Activated CD8-positive, alpha-beta T cell treated with anti-CD3 and anti-CD28 coated beads for 36 hours (primary cell): Measurements from ENCODE around the gene GIT1. TPM values are rescaled to one million over a fixed set of nuclear protein-coding genes. Genes with fewer than 3 reads are reported as not detected.
A peak's percentile ranks its signal among the peaks of the same experiment; 100 is the strongest.

ENCODE experiments used
- ATAC-seq: fragments of 200-7000 bp; cut with Tn5 transposase; one replicate; pipeline ENCODE4 v1.10.0; 2021; ENCODE audit warnings: mild to moderate bottlenecking, moderate library complexity
- CTCF ChIA-PET: fragments of 350-600 bp; sonication (Branson Sonifier 250); formaldehyde crosslinking; loops from one replicate; lab custom pipeline; 2021; ENCODE audit warnings: antibody characterized with exemption; lab: Charles Lee
- POLR2A ChIA-PET: fragments of 350-600 bp; sonication (Branson Sonifier 250); formaldehyde crosslinking; loops from one replicate; lab custom pipeline; 2021; ENCODE audit warnings: antibody characterized with exemption; lab: Charles Lee
- DNase-seq: peaks from one replicate; pipeline ENCODE4 v3.0.0-alpha.2; 2020
- H3K27ac Mint-ChIP-seq: one replicate; pipeline ENCODE4 v1.8.0; 2021; ENCODE audit warnings: mild to moderate bottlenecking, mixed read lengths
- H3K27me3 Mint-ChIP-seq: one replicate; pipeline ENCODE4 v1.8.0; 2021; ENCODE audit warnings: mixed read lengths
- H3K36me3 Mint-ChIP-seq: one replicate; pipeline ENCODE4 v1.8.0; 2021; ENCODE audit warnings: low read depth, mixed read lengths
- H3K4me1 Mint-ChIP-seq: one replicate; pipeline ENCODE4 v1.8.0; 2021; ENCODE audit warnings: low read depth, mixed read lengths
- H3K4me3 Mint-ChIP-seq: one replicate; pipeline ENCODE4 v1.8.0; 2021; ENCODE audit warnings: mild to moderate bottlenecking, moderate library complexity, mixed read lengths
- H3K9me3 Mint-ChIP-seq: one replicate; pipeline ENCODE4 v1.8.0; 2021; ENCODE audit warnings: mixed read lengths
- intact Hi-C: fragments of 100-400 bp; cut with micrococcal nuclease; formaldehyde crosslinking; loops from one replicate; pipeline ENCODE4 v1.10.0; 2022
- total RNA-seq, 2 experiments: library from RNA; stranded (reverse); gene quantifications; one replicate each; pipeline ENCODE4 v1.2.3, GENCODE V29; 2021
- TF ChIP-seq, protein P1 (sequence below): fragments of 200-600 bp; IDR thresholded peaks from one replicate; pipeline ENCODE4 v1.8.0; 2022; ENCODE audit warnings: antibody characterized with exemption, mild to moderate bottlenecking

The GIT1 gene
- total RNA-seq, 2 experiments from 2014 or later = 54.8 to 59.3 TPM

DNA sequence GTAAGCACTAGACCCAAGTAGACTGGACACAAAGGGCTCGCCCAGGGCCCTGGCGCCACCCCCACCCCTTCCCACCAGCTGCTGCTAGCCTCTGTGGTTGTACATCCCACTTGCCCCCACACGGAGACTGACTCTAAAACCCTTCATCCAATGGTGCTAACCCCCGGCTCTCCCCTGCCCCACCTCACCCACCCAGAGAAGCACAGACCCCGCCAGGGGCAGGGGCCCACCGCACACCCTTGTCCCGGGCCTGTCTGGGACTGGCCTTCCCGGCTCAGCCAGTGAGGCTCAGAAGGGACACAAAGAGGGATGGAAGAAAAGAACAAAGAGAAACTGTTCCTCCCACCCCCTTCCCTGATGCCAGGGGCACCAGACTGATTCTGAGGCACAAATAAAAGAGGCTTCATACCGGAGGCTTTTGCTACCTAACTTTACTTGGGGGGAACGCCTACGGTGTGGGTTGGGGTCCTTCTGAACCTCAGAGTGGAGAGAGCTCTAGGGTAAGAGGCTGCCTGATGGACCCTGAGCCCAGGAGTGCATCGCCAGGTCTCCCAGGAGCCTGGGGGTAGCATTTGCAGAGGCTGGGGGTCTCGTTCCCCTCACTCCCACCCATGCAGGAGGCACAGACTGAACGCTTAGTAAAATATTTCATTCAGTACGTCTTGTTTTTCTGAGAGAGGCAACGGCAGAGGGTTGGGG is 25.1 kb upstream of the GIT1 start:
- H3K36me3 Mint-ChIP-seq = no peaks in the 10 kb centered on the region
- peaks cover 2% of the 10 kb centered on the region for H3K27me3 Mint-ChIP-seq
- peak overlapping the region; percentile 84 for H3K4me3 Mint-ChIP-seq
- TF ChIP-seq, protein P1, sequence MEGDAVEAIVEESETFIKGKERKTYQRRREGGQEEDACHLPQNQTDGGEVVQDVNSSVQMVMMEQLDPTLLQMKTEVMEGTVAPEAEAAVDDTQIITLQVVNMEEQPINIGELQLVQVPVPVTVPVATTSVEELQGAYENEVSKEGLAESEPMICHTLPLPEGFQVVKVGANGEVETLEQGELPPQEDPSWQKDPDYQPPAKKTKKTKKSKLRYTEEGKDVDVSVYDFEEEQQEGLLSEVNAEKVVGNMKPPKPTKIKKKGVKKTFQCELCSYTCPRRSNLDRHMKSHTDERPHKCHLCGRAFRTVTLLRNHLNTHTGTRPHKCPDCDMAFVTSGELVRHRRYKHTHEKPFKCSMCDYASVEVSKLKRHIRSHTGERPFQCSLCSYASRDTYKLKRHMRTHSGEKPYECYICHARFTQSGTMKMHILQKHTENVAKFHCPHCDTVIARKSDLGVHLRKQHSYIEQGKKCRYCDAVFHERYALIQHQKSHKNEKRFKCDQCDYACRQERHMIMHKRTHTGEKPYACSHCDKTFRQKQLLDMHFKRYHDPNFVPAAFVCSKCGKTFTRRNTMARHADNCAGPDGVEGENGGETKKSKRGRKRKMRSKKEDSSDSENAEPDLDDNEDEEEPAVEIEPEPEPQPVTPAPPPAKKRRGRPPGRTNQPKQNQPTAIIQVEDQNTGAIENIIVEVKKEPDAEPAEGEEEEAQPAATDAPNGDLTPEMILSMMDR = no peak
- DNase-seq = no peak
- ChIA-PET POLR2A (interaction anchor here (1.3 to 4.2 kb wide), 6 partner anchors 9 to 47 kb away, joined by 3 to 32 read pairs (median 6); partner anchors contain the start of genes ABHD15, ANKRD13B and CORO6), CTCF (interaction anchor here (1.4 to 8.5 kb wide), 8 partner anchors 10 to 316 kb away, joined by 3 to 172 read pairs (median 13); partner anchors contain the start of genes ABHD15, ANKRD13B, GIT1 and SSH2)
- no peak for ATAC-seq
- intact Hi-C loops = loop anchor here (5.0 kb wide), 1 partner anchor 32 kb away; no protein-coding TSS in a partner anchor
- H3K27ac Mint-ChIP-seq = peak overlapping the region; percentile 49
- no peaks in the 10 kb centered on the region for H3K9me3 Mint-ChIP-seq
- H3K4me1 Mint-ChIP-seq = peaks cover 35% of the 10 kb centered on the region

DNA sequence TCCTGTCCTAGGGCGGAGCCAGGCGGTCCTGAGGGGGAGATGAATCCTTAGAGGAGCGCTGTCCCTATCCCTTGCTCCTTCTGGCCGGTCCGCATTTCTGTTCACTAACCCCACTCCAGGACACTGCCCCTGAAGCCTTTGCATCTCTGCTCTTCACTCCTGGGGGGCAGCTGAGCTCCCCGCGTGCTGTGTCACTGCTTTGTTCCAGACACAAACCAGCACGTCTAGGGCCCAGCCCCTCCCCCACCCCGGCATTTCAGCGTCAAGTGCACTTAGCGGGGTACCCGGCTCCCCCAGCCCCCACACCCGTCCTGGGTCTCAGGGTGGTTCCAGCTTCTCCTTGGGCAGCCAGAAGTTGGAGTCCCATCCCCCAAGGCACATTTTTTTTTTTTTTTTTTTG is 24.4 kb upstream of the GIT1 start:
- Mint-ChIP-seq H3K27ac (no peak overlapping the region), H3K36me3 (no peaks in the 10 kb centered on the region), H3K4me1 (peaks cover 32% of the 10 kb centered on the region), H3K4me3 (peak overlapping the region; percentile 24), H3K9me3 (no peaks in the 10 kb centered on the region), H3K27me3 (peaks cover 2% of the 10 kb centered on the region)
- ChIA-PET CTCF (interaction anchor here (1.0 to 8.5 kb wide), 11 partner anchors 11 to 317 kb away, joined by 3 to 172 read pairs (median 8); partner anchors contain the start of genes ABHD15, ANKRD13B, GIT1 and SSH2), POLR2A (interaction anchor here (0.8 to 3.4 kb wide), 5 partner anchors 9 to 47 kb away, joined by 3 to 19 read pairs (median 5); partner anchors contain the start of genes ABHD15 and CORO6)
- ATAC-seq (no peak), DNase-seq (no peak)
- TF ChIP-seq, protein P1 = no peak
- intact Hi-C loops = no loop called here

DNA sequence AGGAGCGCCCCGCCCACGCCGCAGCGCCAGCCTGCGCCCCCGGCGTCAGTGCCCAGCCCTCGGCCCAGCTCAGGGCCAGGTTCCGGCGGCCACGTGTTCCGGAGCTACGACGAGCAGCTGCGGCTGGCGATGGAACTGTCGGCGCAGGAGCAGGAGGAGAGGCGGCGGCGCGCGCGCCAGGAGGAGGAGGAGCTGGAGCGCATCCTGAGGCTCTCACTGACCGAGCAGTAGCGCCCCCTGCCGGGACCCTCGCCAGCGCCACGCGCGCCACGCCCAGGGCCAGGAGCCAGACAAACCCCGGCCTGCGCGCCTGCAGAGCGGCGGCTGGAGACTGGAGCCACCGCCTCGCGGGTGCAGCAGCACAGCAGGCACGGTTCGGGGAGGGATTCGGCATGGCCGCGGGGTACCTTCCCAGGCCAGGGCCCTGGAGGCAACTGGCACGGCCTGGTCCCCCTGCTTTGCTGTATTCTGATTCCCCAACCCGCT is 23.9 kb upstream of the GIT1 start:
- ATAC-seq = peak; percentile 45
- intact Hi-C loops = no loop called here
- H3K4me3 Mint-ChIP-seq = no peak overlapping the region
- TF ChIP-seq, protein P1 = peak; percentile 89
- H3K4me1 Mint-ChIP-seq = peaks cover 31% of the 10 kb centered on the region
- H3K36me3 Mint-ChIP-seq = no peaks in the 10 kb centered on the region
- peaks cover 2% of the 10 kb centered on the region for H3K27me3 Mint-ChIP-seq
- H3K9me3 Mint-ChIP-seq = no peaks in the 10 kb centered on the region
- ChIA-PET CTCF (interaction anchor here (0.6 to 8.5 kb wide), 15 partner anchors 9 to 317 kb away, joined by 3 to 172 read pairs (median 5); partner anchors contain the start of genes ABHD15, ANKRD13B, GIT1 and SSH2), POLR2A (interaction anchor here (0.8 to 3.4 kb wide), 5 partner anchors 10 to 46 kb away, joined by 3 to 19 read pairs (median 5); partner anchors contain the start of genes ABHD15 and CORO6)
- DNase-seq = peak; percentile 97
- no peak overlapping the region for H3K27ac Mint-ChIP-seq

DNA sequence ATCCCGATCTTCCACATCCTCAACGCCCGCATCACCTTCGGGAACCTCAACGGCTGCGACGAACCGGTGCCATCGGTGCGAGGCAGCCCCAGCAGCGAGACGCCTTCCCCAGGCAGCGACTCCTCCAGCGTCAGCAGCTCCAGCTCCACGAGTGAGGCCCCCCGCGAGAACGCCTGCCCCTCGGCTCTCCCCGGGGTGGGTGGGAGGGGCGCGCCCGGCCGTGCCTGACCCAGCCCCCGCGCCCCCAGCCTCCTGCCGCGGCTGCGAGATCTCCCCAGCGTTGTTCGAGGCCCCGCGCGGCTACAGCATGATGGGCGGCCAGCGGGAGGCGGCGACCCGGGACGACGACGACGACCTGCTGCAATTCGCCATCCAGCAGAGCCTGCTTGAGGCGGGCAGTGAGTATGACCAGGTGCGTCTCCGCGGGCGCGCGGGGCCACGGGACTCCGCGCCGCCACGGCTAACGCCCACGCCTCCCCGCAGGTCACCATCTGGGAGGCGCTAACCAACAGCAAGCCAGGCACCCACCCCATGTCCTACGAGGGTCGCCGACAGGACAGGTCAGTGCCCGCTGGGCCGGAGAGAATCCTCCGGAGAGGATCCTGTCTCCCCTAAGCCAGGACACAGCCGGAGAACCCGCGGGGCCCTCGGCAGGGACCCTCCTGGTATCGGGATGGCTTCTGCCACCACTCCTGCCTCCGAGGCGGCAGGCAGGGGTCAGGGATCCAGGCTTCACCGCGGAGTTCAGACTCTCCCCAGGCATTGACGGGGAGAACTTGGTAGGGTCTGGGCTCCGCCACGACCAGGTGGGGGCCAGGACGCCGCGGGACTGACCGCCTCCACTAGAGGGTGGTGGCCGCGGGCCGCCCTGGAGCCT is 23.2 kb upstream of the GIT1 start:
- ChIA-PET POLR2A (interaction anchor here (0.6 to 1.9 kb wide), 9 partner anchors 11 to 45 kb away, joined by 3 to 6 read pairs (median 3); partner anchors contain the start of genes ABHD15 and CORO6), CTCF (interaction anchor here (0.6 to 8.5 kb wide), 16 partner anchors 8 to 318 kb away, joined by 3 to 172 read pairs (median 4); partner anchors contain the start of genes ABHD15, ANKRD13B, GIT1 and SSH2)
- DNase-seq = no peak
- intact Hi-C loops = no loop called here
- peak overlapping the region; percentile 21 for H3K4me3 Mint-ChIP-seq
- H3K9me3 Mint-ChIP-seq = no peaks in the 10 kb centered on the region
- no peaks in the 10 kb centered on the region for H3K36me3 Mint-ChIP-seq
- H3K27ac Mint-ChIP-seq = no peak overlapping the region
- TF ChIP-seq, protein P1 = no peak
- ATAC-seq = no peak
- peaks cover 31% of the 10 kb centered on the region for H3K4me1 Mint-ChIP-seq
- H3K27me3 Mint-ChIP-seq = peaks cover 2% of the 10 kb centered on the region
